Fibroblast of lung (primary cell): ENCODE results near the gene VPS13C. TPM values are rescaled to one million over a fixed set of nuclear protein-coding genes. Genes with fewer than 3 reads are reported as not detected.

Experiments used
- DNase-seq, 2 donors: peaks; one replicate each; pipeline versions ENCODE4 v3.0.0 to v3.0.0-alpha.2; 2010; ENCODE audit warnings: low read depth in 2 of 2
- H2AFZ ChIP-seq: 2 replicates; pipeline ENCODE4 v1.5.1; 2012; ENCODE audit warnings: low read length, control low read depth, inconsistent platforms
- H3K27ac ChIP-seq: 2 replicates; pipeline ENCODE4 v1.5.1; 2011; ENCODE audit warnings: low read length, control low read depth; ENCODE audit not compliant: insufficient read depth
- H3K27me3 ChIP-seq: 2 replicates; pipeline ENCODE4 v1.5.1; 2011; ENCODE audit warnings: mild to moderate bottlenecking, low read length; ENCODE audit not compliant: control insufficient read depth, insufficient read depth
- H3K36me3 ChIP-seq: 2 replicates; pipeline ENCODE4 v1.5.1; 2011; ENCODE audit warnings: low read length; ENCODE audit not compliant: control insufficient read depth, insufficient read depth
- H3K4me1 ChIP-seq: 2 replicates; pipeline ENCODE4 v1.5.1; 2011; ENCODE audit warnings: low read length; ENCODE audit not compliant: control insufficient read depth, insufficient read depth; ENCODE audit errors: extremely low read depth
- H3K4me2 ChIP-seq: 2 replicates; pipeline ENCODE4 v1.5.1; 2011; ENCODE audit warnings: low read length, control low read depth; ENCODE audit not compliant: insufficient read depth; ENCODE audit errors: extremely low read depth
- H3K4me3 ChIP-seq, 4 experiments: fragments of 200-600 bp in 1 of 4; sonication (generic) in 1 of 4; replicated peaks in 1 of 4; 2 replicates each; pipeline ENCODE4 v1.5.1; 2011 to 2016; ENCODE audit warnings: low read length in 4 of 4, low read depth in 3 of 4, mild to moderate bottlenecking in 3 of 4, control low read depth in 2 of 4, inconsistent platforms in 1 of 4, mixed read lengths in 1 of 4; ENCODE audit not compliant: insufficient read depth in 1 of 4; ENCODE audit errors: control extremely low read depth in 1 of 4
- H3K79me2 ChIP-seq: 2 replicates; pipeline ENCODE4 v1.5.1; 2012; ENCODE audit warnings: mild to moderate bottlenecking, low read length, inconsistent platforms; ENCODE audit not compliant: control insufficient read depth, insufficient read depth
- H3K9ac ChIP-seq: 2 replicates; pipeline ENCODE4 v1.5.1; 2011; ENCODE audit warnings: mild to moderate bottlenecking, low read length, control low read depth; ENCODE audit not compliant: insufficient read depth
- H3K9me3 ChIP-seq: 2 replicates; pipeline ENCODE4 v1.5.1; 2012; ENCODE audit warnings: low read depth, low read length; ENCODE audit not compliant: control insufficient read depth, insufficient read depth
- H4K20me1 ChIP-seq: 2 replicates; pipeline ENCODE4 v1.5.1; 2011; ENCODE audit warnings: low read length; ENCODE audit not compliant: control insufficient read depth, insufficient read depth; ENCODE audit errors: extremely low read depth
- EZH2 ChIP-seq: IDR thresholded peaks from 2 replicates; pipeline ENCODE4 v1.5.1; 2012; ENCODE audit warnings: low read length, control low read depth, mild to moderate bottlenecking; ENCODE audit errors: missing control alignments
- polyA plus RNA-seq, 2 donors: library from polyadenylated mRNA; depleted of rRNA in 1 of 2; stranded (reverse) in 1 of 2; unstranded in 1 of 2; fragments of >200 nt; gene quantifications; 2 replicates each; pipeline ENCODE4 v1.2.1, GENCODE V29; 2011 to 2012; ENCODE audit warnings: missing spikeins in 1 of 2
- total RNA-seq: library from RNA; depleted of rRNA; stranded (reverse); fragments of >200 nt; gene quantifications from 2 replicates; pipeline ENCODE4 v1.2.1, GENCODE V29; 2014
- TF ChIP-seq, protein P1 (sequence below), 2 donors: IDR thresholded peaks in 1 of 2; conservative IDR thresholded peaks in 1 of 2; 1 replicate in 1 of 2; 2 replicates in 1 of 2; pipeline ENCODE4 v1.5.1; 2011 to 2012; ENCODE audit warnings: low read length in 2 of 2, control low read depth in 1 of 2, inconsistent platforms in 1 of 2, low read depth in 1 of 2, mild to moderate bottlenecking in 1 of 2

Gene VPS13C
- total and polyA plus RNA-seq, 2 donors (not counting 1 experiment from before 2014, with no cell fraction given), result 19.6 to 82.7 TPM

DNA sequence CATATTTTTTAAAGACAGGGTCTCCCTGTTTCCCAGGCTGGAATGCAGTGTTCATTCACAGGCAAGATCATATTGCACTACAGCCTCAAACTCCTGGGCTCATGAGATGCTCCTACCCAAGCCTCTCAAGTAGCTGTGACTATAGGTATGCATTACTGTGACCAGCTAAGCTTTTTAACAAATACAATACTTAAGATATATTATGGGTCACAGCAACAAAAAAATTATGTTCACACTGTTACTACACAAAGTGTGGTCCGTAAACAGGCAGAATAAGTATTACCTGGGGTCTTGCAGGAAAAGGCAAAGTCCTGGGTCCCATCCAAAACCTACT lies 152.5 kb downstream of the VPS13C start:
- H3K27ac ChIP-seq, result no peak overlapping the region
- DNase-seq, result no peak
- no peak overlapping the region for H3K9ac ChIP-seq
- H3K4me1 ChIP-seq, result no peaks in the 10 kb centered on the region
- TF ChIP-seq, protein P1, sequence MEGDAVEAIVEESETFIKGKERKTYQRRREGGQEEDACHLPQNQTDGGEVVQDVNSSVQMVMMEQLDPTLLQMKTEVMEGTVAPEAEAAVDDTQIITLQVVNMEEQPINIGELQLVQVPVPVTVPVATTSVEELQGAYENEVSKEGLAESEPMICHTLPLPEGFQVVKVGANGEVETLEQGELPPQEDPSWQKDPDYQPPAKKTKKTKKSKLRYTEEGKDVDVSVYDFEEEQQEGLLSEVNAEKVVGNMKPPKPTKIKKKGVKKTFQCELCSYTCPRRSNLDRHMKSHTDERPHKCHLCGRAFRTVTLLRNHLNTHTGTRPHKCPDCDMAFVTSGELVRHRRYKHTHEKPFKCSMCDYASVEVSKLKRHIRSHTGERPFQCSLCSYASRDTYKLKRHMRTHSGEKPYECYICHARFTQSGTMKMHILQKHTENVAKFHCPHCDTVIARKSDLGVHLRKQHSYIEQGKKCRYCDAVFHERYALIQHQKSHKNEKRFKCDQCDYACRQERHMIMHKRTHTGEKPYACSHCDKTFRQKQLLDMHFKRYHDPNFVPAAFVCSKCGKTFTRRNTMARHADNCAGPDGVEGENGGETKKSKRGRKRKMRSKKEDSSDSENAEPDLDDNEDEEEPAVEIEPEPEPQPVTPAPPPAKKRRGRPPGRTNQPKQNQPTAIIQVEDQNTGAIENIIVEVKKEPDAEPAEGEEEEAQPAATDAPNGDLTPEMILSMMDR (conservative IDR thresholded peaks at IDR 0.05 in 1 of 2, IDR thresholded peaks at IDR 0.05 in 1 of 2; ENCODE audit: low read depth in 1 of 2, low read length in 2 of 2), result no peak
- TF ChIP-seq EZH2, result no peak
- H3K79me2 ChIP-seq, result no peaks in the 10 kb centered on the region
- no peaks in the 10 kb centered on the region for H4K20me1 ChIP-seq
- H3K36me3 ChIP-seq, result no peaks in the 10 kb centered on the region
- H3K4me2 ChIP-seq, result no peak overlapping the region
- no peaks in the 10 kb centered on the region for H3K9me3 ChIP-seq
- no peaks in the 10 kb centered on the region for H3K27me3 ChIP-seq
- H2AFZ ChIP-seq, result no peak overlapping the region
- H3K4me3 ChIP-seq, result no peak overlapping the region

DNA sequence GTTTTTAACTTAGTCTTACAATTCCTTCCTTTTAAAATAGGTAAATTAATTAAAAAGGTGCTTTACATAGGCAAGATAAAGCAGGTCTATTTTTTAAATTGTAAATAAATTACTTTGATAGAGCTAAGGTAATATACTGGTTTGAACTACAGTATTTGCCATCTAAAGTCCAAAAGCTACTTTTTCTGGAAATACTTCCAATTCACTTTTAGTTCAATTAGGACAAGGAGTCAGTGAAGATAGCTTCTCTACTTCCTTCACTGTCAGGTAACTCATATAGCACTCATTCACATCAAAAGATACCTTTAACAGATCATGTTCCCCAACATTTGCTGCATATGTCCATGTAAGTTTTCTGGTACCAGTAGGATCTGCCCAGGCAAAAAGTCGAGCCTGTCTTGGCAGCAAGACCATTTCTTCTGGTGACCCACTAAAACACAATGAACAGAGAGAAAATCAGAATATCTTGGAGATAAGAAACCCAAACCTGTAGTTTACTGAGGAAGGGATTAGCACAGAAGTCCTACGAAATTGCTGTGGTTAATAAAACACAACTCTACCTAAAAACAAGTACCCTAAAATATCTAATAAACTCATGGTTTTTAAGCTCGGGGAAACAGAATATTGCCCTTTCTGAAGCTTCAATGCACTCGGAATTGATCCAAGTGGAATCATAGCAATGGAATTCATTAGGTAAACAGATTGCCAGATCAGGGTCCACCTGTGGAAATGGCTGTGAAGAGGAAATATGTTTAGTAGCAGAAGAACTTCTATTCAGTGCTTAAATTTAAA lies 153.1 kb downstream of the VPS13C start:
- Histone ChIP-seq H3K27ac (no peak overlapping the region), H3K79me2 (no peaks in the 10 kb centered on the region), H3K4me3 (no peak overlapping the region), H3K4me1 (no peaks in the 10 kb centered on the region), H3K27me3 (no peaks in the 10 kb centered on the region), H3K9me3 (no peaks in the 10 kb centered on the region), H4K20me1 (no peaks in the 10 kb centered on the region), H2AFZ (no peak overlapping the region), H3K9ac (no peak overlapping the region), H3K4me2 (no peak overlapping the region), H3K36me3 (no peaks in the 10 kb centered on the region)
- DNase-seq, result peak in 1 of 2 donors; percentile 31
- no peak for TF ChIP-seq EZH2
- TF ChIP-seq, protein P1 (conservative IDR thresholded peaks at IDR 0.05 in 1 of 2, IDR thresholded peaks at IDR 0.05 in 1 of 2; ENCODE audit: low read depth in 1 of 2, low read length in 2 of 2), result no peak

DNA sequence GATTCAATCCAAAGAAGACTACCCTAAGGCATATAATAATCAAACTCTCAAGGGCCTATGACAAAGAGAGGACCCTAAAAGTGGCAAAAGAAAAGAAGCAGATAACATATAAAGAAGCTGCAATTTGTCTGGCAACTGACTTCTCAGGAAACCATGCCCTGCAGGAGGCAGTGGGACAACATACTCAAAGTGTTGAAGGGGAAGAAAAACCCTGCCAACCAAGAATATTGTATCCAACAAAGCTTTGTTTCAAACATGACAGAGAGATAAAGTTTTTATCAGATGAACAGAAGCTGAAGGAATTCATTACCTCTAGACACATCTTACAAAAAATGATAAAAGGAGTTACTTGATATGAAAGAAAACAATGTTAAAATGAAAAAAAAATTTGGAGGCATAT lies 167.1 kb downstream of the VPS13C start:
- H3K9ac ChIP-seq, result no peak overlapping the region
- no peak overlapping the region for H3K4me3 ChIP-seq
- H3K4me2 ChIP-seq, result no peak overlapping the region
- no peak overlapping the region for H2AFZ ChIP-seq
- H3K4me1 ChIP-seq, result no peaks in the 10 kb centered on the region
- DNase-seq, result no peak
- TF ChIP-seq, protein P1 (conservative IDR thresholded peaks at IDR 0.05 in 1 of 2, IDR thresholded peaks at IDR 0.05 in 1 of 2; ENCODE audit: low read depth in 1 of 2, low read length in 2 of 2), result no peak
- no peak for TF ChIP-seq EZH2
- H3K36me3 ChIP-seq, result no peaks in the 10 kb centered on the region
- no peaks in the 10 kb centered on the region for H3K79me2 ChIP-seq
- no peaks in the 10 kb centered on the region for H3K9me3 ChIP-seq
- H4K20me1 ChIP-seq, result no peaks in the 10 kb centered on the region
- no peak overlapping the region for H3K27ac ChIP-seq
- H3K27me3 ChIP-seq, result no peaks in the 10 kb centered on the region
